ENCODE results near the gene PDYN.

DNA sequence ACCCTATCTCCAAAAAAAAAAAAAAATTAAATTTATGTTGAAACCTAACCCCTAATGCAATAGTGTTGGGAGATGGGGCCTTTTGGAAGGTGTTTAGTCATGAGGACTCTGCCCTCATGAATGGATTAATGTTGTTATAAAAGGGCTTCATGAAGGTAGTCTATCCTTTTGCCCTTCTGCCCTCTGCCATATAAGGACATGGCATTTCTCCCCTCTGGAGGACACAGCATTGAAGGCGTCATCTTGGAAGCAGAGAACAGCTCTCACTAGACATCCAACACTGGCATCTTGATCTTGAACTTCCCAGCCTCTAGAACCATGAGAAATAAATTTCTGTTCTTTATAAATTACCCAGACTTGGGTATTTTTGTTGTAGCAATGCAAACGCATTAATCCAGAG, 35.4 kb downstream of the PDYN start:
- TF ChIP-seq, protein P1, sequence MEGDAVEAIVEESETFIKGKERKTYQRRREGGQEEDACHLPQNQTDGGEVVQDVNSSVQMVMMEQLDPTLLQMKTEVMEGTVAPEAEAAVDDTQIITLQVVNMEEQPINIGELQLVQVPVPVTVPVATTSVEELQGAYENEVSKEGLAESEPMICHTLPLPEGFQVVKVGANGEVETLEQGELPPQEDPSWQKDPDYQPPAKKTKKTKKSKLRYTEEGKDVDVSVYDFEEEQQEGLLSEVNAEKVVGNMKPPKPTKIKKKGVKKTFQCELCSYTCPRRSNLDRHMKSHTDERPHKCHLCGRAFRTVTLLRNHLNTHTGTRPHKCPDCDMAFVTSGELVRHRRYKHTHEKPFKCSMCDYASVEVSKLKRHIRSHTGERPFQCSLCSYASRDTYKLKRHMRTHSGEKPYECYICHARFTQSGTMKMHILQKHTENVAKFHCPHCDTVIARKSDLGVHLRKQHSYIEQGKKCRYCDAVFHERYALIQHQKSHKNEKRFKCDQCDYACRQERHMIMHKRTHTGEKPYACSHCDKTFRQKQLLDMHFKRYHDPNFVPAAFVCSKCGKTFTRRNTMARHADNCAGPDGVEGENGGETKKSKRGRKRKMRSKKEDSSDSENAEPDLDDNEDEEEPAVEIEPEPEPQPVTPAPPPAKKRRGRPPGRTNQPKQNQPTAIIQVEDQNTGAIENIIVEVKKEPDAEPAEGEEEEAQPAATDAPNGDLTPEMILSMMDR (IDR thresholded peaks at IDR 0.05; ENCODE audit: low read depth, low read length, poor library complexity, severe bottlenecking): no peak
- no peak for TF ChIP-seq EZH2phosphoT487 (IDR thresholded peaks at IDR 0.05; ENCODE audit: borderline replicate concordance, low read length)
